Left cardiac atrium (tissue), 4 donors: ENCODE data around the gene KPNA5. TPM values are rescaled to one million over a fixed set of nuclear protein-coding genes. Genes with fewer than 3 reads are reported as not detected.
"Not testable (repeated sequence)": the region's sequence is repeated elsewhere in the genome, so short reads cannot be mapped to it uniquely, and the experiment has no call there.

Experiments used
- ATAC-seq, 2 donors: fragments of 200-7000 bp; cut with Tn5 transposase; one replicate each; pipeline ENCODE4 v1.9.1; 2020; ENCODE audit warnings: mild to moderate bottlenecking in 2 of 2, moderate library complexity in 2 of 2
- DNase-seq: peaks from one replicate; pipeline ENCODE4 v3.0.0-alpha.2; 2020
- intact Hi-C, 2 donors: fragments of 100-400 bp; cut with DNase I; formaldehyde crosslinking; loops; one replicate each; pipeline versions ENCODE4 v1.14.1 to v1.15.1; 2022 to 2023
- total RNA-seq, 2 donors: library from RNA; stranded (reverse); fragmentation: NEBNext Ultra II Directional; extraction: Animal tissue kit (Norgen Biotek cat#: 25700); gene quantifications; one replicate each; pipeline ENCODE4 v1.2.1, GENCODE V29; 2021
- donor health status: DM: no; HTN: yes; CAD: no.
- donor health status: DM: no; HTN: yes; CAD: no; lungs with severe emphysema.
- donor health status: DM: yes; HTN: yes; CAD: no.
- donor health status: Dilated cardiomyopathy.

The KPNA5 gene
- total RNA-seq, 2 donors from 2014 or later, result 9.1 to 12.8 TPM

DNA sequence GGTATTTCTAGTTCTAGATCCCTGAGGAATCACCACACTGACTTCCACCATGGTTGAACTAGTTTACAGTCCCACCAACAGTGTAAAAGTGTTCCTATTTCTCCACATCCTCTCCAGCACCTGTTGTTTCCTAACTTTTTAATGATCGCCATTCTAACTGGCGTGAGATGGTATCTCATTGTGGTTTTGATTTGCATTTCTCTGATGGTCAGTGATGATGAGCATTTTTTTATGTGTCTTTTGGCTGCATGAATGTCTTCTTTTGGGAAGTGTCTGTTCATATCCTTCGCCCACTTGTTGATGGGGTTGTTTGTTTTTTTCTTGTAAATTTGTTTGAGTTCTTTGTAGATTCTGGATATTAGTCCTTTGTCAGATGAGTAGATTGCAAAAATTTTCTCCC is 12.3 kb downstream of the KPNA5 start:
- ATAC-seq, DNase-seq, intact Hi-C loops: not testable (repeated sequence)

DNA sequence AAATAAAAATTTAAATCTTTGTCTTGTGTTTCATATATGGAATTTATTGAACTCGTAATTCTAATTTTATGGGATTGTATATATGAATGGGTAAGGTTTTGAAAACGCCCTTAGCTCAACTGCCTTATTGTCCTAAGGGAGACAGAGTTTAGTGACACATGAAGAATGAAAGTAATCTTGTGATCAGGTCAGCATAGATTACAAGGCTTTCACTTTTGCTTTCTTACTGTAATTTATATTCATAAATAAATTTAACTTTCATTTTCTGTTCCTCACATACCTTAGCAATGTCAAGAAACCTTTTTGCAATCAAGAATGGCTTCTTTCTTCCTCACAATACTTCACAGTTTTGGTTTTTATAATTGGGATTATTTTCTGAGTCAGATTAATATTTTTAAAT is 14.4 kb downstream of the KPNA5 start:
- ATAC-seq (no peak), DNase-seq (no peak)
- intact Hi-C loops, result no loop called here

DNA sequence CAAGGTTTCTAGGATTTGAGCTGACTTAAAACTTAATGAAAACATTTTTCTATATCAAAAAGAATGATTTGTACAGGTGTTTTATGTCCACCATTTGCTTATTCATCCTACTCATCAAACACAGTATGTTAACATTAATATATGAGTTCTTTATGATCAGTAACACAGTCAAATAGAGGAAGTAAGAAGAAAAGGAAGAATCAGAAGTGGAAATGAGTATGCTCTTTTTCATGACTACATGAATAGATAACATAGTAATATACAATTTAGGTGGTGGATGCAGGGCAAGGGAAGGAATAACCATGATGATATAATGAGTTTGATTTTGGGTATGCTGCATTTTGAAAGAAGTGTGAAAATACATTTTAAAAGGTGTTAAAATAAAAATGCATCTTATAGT is 16.5 kb downstream of the KPNA5 start:
- ATAC-seq, result no peak

DNA sequence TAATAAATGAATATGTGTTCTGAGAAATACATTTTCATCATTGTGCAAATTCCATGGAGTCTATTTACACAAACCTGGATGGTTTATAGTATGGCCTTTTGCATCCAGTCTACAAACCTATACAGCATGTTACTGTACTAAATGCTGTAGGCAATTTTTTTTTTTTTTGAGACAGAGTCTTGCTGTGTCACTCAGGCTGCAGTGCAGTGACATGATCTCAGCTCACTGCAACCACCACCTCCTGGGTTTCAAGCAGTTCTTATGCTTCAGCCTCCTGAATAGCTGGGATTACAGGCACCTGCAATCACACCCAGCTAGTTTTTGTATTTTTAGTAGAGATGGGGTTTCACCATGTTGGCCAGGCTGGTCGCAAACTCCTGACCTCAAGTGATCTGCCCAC is 22.9 kb downstream of the KPNA5 start:
- ATAC-seq, DNase-seq, intact Hi-C loops: not testable (repeated sequence)

More for the DNA sequence above, 16.5 kb downstream of the KPNA5 start:
- no peak for DNase-seq
- intact Hi-C loops, result no loop called here

DNA sequence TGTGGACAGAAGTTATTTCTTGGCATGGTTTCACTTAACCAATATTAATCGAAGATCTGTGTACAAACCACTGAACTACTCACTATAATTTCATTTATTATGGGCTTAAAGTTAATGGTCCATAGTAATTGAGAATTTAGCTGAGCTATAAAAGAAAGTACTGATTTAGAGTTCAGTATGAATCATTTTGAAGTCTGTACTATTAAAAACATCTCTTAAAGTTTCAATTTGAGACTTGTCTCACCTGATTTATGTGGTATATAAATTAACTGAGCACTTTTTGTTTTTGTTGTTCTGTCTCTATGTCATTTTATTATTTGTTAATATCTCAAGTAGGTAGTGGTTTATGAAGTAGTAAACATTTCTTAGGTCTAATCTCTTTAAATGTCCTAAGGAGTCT is 24.9 kb downstream of the KPNA5 start:
- ATAC-seq, result no peak
- intact Hi-C loops, result no loop called here
- DNase-seq, result no peak

DNA sequence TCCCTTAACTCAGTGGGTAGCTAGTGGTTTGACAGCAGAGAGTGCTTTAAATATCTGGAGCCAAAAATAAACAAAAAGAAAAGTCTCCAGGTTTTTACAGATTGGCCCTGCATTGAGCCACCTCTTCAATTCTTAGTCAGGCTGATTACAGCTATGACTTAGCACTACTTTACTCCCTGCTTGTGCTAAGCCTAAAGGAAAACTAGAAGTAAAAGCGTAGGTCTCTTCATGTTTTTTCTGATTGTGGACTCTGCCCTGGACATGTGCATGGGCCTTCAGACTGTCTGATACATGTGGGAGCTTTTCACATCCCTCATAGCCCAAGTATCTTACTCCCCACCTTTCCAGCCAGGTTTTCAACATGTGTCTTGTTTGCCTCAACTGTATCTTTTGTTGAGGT is 33.3 kb downstream of the KPNA5 start:
- ATAC-seq (no peak), DNase-seq (no peak)
- intact Hi-C loops, result no loop called here

DNA sequence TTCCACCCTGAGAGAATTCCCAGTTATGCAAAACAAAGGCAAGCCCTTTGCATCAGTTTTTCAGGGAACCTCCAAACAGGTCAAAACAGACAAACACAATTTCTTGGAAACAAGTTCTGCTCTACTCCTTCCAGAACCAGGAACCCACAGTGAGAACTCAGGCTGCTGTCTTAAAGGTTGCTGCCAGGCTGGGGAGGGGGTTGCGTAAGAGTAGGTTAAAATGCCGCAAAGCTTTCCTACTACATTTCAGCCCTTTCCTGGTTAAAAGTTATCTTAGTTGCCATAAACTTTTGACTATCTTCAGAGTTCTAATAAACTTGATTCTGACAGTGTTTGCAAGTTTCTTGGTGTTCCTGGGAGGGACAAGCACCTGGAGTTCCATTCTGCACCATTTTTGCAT is 33.8 kb downstream of the KPNA5 start:
- no peak for ATAC-seq
- no peak for DNase-seq
- intact Hi-C loops, result no loop called here

DNA sequence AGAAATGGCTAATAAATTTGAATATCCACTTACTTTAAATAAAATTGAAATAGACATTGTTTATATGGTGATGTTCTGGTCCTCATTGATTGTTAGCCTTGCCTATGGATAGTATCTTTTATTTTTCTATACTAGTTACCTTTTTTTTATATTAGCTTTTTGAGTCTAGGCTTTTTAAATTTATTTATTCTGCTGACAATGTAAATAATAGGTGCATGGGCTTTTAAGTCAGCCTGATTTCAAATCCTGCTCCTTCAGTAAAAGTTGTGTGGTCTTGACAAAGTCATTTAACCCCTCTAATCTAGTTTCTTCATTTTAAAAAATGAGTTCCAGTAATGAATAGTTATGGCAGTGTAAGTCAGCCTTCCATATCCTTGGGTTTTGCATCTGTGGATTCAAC is 45.9 kb downstream of the KPNA5 start:
- DNase-seq (no peak), ATAC-seq (no peak)
- intact Hi-C loops, result no loop called here

DNA sequence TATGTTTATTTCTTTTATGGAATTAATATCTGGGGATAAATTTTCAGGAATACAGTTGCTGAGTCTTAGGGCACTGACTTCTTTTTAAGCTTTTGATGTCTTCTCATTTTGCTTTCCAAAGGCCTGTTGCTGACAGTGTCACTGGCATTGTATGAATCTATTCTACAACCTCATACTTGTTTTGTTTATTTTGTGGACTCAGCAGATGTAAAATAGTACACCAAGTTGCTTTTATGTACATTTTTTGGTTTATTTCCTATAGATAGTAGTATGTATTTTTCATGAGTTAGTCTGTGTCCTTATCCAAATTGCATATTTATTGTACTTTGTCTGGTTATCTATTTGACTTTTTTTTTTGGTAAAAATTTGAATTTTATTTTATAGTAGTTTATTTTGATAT is 49.5 kb downstream of the KPNA5 start:
- intact Hi-C loops, result no loop called here
- DNase-seq (no peak), ATAC-seq (no peak)

DNA sequence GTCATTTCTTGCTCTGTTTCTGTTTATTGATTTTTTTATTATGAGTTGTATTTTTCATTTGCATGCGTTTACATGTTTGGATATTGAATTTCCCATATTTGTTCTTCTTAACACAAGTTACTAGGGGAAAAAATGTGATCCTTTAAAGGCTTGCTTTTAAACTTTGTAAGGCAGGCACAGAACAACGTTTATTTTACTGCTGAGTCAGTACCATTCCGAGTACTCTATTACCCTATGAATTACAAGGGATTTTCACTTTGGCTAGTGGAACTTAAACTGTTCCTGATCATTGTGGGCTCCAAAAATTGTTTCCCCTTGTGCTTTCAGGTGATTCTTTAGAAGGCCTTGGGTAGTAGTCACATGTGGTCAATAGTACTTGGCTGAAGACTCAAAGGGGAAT is 56.0 kb downstream of the KPNA5 start:
- intact Hi-C loops, result no loop called here
- no peak for ATAC-seq
- no peak for DNase-seq

DNA sequence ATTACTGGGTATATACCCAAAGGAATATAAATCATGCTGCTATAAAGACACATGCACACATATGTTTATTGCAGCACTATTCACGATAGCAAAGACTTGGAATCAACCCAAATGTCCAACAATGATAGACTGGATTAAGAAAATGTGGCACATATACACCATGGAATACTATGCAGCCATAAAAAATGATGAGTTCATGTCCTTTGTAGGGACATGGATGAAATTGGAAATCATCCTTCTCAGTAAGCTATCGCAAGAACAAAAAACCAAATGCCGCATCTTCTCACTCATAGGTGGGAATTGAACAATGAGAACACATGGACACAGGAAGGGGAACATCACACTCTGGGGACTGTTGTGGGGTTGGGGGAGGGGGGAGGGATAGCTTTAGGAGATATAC is 59.5 kb downstream of the KPNA5 start:
- intact Hi-C loops, DNase-seq, ATAC-seq: not testable (repeated sequence)

DNA sequence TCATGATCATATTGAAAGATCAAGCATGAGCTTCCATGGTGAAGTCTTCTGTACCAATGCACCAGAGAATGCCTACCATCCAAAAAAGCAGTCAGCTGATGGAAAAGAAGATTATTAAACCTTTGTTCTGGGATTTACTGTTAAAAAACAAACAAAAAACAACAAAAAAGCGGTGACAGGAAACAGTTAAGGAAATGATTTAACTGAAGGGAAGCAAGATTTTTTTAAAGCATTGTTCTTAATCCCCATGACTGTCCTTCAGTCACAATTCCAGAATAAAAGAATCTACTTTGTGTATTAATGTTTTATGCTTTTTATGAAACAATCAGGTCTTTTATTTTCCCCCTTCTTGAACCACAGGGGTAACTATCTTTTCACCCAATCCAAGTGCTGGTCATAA is 60.6 kb downstream of the KPNA5 start:
- DNase-seq (no peak), ATAC-seq (no peak)
- intact Hi-C loops, result no loop called here

DNA sequence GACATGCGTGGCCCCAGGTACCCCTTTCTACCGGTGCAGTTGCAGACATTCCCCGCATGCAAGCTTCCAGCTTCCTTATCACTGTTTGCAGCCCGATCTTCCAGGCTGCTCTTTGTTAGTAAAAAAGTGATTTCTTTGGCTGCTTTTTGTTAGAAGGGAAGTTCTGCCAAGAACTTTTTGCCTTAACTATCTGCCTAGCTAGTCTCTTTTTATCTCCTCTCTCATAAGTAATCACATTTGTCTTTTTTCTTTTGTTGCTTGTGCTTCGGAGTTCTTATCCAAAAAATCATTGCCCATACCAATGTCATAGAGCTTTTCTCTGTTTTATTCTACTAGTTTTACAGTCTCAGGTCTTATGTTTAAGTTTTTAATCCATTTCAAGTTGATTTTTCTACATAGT is 64.2 kb downstream of the KPNA5 start:
- intact Hi-C loops, result no loop called here
- DNase-seq, result no peak
- ATAC-seq, result no peak

DNA sequence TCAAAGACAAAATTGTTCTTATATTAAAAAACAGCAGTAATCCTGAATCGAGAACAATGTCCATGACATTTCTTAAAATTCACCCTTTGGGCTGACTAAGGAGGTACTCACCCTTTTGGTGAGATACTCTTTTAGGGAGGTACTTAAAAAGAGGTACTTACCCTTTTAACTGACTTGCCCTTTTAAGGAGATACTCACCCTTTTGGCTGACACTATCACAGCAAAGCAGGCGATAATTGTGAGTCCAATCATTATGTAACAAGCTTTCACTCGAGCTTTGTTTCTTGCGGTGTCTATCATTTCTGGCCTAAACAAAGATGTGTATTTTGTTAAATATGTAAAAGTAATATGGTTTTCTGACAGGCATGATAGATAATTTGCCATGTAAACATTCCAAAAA is 80.8 kb downstream of the KPNA5 start:
- DNase-seq (no peak), ATAC-seq (no peak)
- intact Hi-C loops, result no loop called here

DNA sequence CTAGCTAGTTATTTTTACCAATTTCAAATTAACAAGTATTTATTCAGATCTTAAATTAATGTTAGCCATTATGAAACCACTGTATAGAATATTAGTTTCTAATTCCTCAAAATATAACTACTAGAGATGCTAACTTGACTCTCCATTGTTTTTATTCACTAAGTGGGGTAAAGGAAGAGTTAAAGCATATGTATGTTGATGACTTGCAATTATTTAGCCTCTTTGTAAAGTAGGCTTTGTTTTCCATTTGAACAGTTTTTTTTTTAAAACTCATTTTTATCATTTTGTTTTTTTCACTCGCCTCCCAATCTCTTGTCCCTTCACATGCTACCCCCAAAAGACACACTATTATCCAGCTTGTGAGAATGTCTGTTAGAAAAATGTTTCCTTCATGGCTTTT is 81.2 kb downstream of the KPNA5 start:
- ATAC-seq (no peak), DNase-seq (no peak)
- intact Hi-C loops, result no loop called here

DNA sequence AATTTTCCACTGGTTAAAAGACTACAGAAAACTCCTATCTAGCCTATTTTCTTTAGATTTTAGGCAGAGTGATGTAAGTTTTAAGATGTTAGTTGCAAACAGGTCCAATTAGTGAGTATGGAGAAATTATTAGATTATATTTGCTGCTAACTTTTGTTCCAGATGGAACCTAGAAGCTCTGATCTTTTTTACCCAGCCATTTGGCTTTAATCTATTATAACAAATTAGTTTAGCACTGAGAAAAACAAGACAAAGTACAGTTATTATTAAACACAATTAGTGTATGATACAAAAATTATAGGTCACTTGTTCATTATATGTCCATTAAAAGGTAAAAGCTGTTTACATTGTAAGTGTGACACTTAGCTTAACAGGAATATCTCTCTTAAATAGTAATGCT is 82.0 kb downstream of the KPNA5 start:
- DNase-seq, result no peak
- intact Hi-C loops, result no loop called here
- no peak for ATAC-seq

DNA sequence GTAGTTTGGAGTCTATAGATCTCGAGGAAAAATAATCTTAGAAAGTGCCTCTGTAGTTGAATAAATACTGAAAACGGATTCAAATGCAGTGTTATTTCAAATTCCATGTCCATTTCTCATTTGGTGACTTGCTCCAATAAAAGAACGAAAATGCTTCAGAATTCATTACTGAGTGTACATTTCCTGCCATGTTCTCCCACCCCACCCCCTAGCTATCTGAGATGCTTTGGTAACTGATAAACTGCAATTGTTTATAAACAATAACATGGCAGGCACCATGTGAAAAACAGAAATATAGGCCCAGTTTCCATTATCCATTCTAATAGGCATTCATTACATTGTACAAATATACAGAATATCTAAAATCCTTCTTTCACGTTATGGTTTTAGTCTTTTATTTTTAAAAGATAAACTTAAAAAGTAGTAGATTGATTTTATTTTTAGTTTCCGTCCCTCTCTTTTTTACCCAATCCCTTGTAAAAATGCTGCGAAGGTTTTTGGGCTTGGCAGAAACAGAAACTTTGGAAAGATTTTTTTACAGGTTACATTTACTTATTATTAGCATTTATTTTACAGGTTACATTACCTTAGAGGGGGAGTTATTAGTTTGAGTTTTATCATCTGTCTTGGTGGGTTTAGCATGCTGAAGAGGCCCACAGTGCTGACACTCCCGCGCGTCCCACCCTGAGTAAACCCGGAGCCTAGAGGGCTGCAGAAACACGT is 83.1 kb downstream of the KPNA5 start:
- DNase-seq (no peak), ATAC-seq (peak; percentile 32 to 34)
- intact Hi-C loops, result no loop called here

DNA sequence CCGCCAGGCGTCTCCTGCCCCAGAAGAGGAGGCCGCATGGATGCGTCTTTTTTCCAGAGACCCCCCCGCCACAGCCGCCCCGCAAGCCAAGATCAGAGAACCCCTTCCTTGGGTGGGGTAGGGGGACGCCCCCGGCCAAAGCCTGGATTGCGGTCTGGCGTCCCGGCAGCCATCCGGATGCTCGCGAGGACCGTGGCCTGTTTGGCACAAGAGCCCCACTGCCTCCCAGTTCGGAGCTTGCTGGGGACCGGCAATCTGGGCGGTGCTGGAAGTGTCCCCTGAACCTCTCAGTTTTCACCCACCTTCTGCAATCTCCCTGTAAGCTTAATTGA is 83.6 kb downstream of the KPNA5 start:
- ATAC-seq, result peak; percentile 27 to 33
- intact Hi-C loops, result no loop called here
- peak; percentile 23 for DNase-seq

DNA sequence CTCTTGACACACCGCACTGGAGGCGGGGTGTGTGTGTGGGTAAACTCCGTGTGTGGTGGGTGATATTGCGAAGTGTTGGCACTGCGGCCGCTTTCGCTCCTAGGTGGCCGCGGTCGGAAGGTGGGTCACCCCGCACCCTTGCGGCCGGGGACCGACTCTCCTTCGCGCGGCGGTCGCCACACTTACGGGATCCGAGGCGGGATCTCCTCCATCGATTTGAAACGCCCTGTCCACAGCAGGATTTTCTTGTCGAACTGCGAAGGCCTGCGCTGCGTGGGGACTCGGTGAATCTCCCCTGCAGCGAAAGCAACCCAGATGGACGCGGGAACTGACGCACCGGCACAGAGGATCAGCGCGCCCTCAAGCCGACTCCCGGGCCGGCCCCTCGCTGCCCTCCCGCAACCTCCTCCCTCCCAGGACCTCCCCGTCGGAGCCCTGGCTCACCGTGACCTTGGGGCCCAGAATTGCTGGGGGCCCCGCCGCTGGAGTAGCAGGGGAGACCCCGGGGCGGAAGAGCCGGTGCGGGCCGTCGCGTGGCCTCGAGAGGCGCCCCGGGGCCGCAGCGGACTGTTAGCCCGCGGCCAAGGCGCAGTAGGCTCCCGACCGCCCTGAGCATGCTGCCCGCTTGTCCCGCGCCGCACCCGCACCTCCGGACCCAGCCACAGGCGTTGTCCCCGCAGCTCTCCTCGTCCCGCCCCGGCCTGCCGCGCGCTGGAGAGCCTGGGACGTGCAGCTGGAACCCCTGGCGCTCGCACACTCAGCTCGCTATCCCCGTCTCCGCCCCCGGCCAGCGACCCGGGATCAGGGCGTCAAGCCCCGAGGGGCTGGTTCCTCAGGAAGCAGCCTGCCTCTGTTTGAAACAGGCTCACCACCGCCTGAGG is 84.2 kb downstream of the KPNA5 start, which contains the start of gene FAM162B:
TSS of gene FAM162B (minus strand) at position 759 of the 881 bp plus-strand sequence. CDS start at position 616, 143 bp downstream.
- peak; percentile 76 to 88 for ATAC-seq
- peak; percentile 39 for DNase-seq
- intact Hi-C loops, result no loop called here

DNA sequence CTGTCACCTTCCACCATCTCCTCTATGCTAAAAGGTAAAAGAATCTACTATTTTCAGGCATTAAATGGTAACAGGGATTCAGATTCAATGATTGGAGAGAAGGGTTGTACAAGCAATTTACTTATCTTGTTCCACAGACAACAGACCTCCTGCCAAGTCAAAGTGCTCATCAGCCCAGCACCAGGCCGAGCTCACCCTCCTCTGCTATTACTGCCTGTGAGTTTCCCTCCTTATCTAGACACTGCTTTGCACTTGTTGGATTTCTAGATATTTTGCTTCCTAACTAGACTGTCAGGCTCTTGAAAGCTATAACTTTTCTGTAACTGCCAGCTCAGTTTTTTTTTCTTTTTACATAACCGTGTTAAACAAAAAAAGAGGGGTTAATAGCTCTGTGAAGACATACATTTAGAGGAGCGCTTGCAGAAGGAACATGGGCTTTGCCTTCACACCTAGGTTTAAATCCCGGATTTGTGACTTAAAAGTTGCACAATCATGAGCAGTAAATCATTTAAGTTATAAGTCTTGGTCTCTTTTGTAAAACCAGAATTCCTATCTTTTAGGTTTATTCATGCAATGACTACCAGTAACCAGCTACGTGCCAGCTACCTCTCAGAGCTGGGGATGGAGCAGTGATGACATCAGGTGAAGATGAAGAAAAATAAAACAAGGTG is 85.6 kb downstream of the KPNA5 start:
- DNase-seq, result no peak
- intact Hi-C loops, result no loop called here
- ATAC-seq, result no peak
